Stomach (tissue), 9 donors: Measurements from ENCODE around the gene KRT86. TPM values are rescaled to one million over a fixed set of nuclear protein-coding genes. Genes with fewer than 3 reads are reported as not detected.

Experiments
- DNase-seq, 2 donors: peaks; one replicate each; pipeline versions ENCODE4 v3.0.0 to v3.0.0-alpha.2; 2013 to 2019
- H3K27ac ChIP-seq, 5 donors: fragments of 200-600 bp in 4 of 5; sonication (generic) in 4 of 5; one replicate each; pipeline ENCODE4 v1.5.1; 2013 to 2019; ENCODE audit warnings: mild to moderate bottlenecking in 1 of 5, moderate library complexity in 1 of 5
- H3K27me3 ChIP-seq, 3 donors: fragments of 200-600 bp; sonication (generic); one replicate each; pipeline ENCODE4 v1.5.1; 2017 to 2019; ENCODE audit warnings: mixed run types in 1 of 3
- H3K36me3 ChIP-seq, 4 donors: fragments of 200-600 bp; sonication (generic); 1 replicate in 3 of 4; 2 replicates in 1 of 4; pipeline ENCODE4 v1.5.1; 2016 to 2019
- H3K4me1 ChIP-seq, 4 donors: fragments of 200-600 bp; sonication (generic); one replicate each; pipeline ENCODE4 v1.5.1; 2016 to 2019
- H3K4me3 ChIP-seq, 4 donors: fragments of 200-600 bp; sonication (generic) in 3 of 4; one replicate each; pipeline ENCODE4 v1.5.1; 2016 to 2019; ENCODE audit warnings: mild to moderate bottlenecking in 1 of 4
- H3K9me3 ChIP-seq, 4 donors: fragments of 200-600 bp; sonication (generic); one replicate each; pipeline ENCODE4 v1.5.1; 2016 to 2019
- CTCF ChIP-seq, 7 experiments: fragments of 450-650 bp in 4 of 7; fragments of 200-600 bp in 3 of 7; sonication (generic) in 3 of 7; IDR thresholded peaks; one replicate each; pipeline ENCODE4 v1.5.1; 2016 to 2019; ENCODE audit warnings: antibody characterized with exemption in 7 of 7, control low read depth in 2 of 7, mild to moderate bottlenecking in 1 of 7
- EP300 ChIP-seq: sonication (generic); formaldehyde crosslinking; IDR thresholded peaks from one replicate; pipeline ENCODE4 v1.6.1; 2017; ENCODE audit warnings: antibody characterized with exemption
- POLR2A ChIP-seq, 4 donors: fragments of 450-650 bp; IDR thresholded peaks; one replicate each; pipeline ENCODE4 v1.6.1; 2016; ENCODE audit warnings: antibody characterized with exemption in 4 of 4, control low read depth in 2 of 4, mild to moderate bottlenecking in 1 of 4, moderate library complexity in 1 of 4
- POLR2AphosphoS5 ChIP-seq, 3 donors: sonication (generic); formaldehyde crosslinking; IDR thresholded peaks; one replicate each; pipeline ENCODE4 v1.6.1; 2016; ENCODE audit warnings: antibody characterized with exemption in 3 of 3
- WGBS, 5 donors: extraction: QIAGEN DNeasy Blood & Tissue Kit in 3 of 5; methylation state at CpG; one replicate each; pipeline versions ENCODE4 v1.1.5 to v1.1.7; 2013 to 2018; 5-methylcytosine and 5-hydroxymethylcytosine counted together
- intact Hi-C: fragments of 100-400 bp; cut with DNase I; formaldehyde crosslinking; loops from one replicate; pipeline ENCODE4 v1.15.1; 2023; ENCODE audit warnings: low total_unique reads
- polyA plus RNA-seq, 3 donors: library from polyadenylated mRNA; stranded (reverse); fragments of 200-250 nt; gene quantifications; one replicate each; pipeline ENCODE4 v1.2.3, GENCODE V29; 2013
- total RNA-seq, 5 donors: library from RNA; depleted of rRNA; stranded (reverse); fragments of >200 nt; gene quantifications; one replicate each; pipeline versions ENCODE4 v1.1.0 to v1.2.3, GENCODE V29; 2014 to 2016
- donor health status: healthy with polysubstance abuse.
- donor health status: Bipolar disorder and iron deficiency.
- donor health status: healthy.

The KRT86 gene
- total and polyA plus RNA-seq, 8 donors, result not detected

- Histone ChIP-seq H3K4me1 (no peaks in the 10 kb centered on the region), H3K36me3 (no peaks in the 10 kb centered on the region), H3K4me3 (no peak overlapping the region), H3K27me3 (peaks cover 0 to 17% (median 0%) of the 10 kb centered on the region in 3 donors), H3K27ac (no peak overlapping the region), H3K9me3 (no peaks in the 10 kb centered on the region)
- no peak for TF ChIP-seq CTCF (IDR thresholded peaks at IDR 0.05)
- TF ChIP-seq POLR2A (IDR thresholded peaks at IDR 0.05), result no peak
- TF ChIP-seq EP300, result no peak
- no peak for TF ChIP-seq POLR2AphosphoS5 (IDR thresholded peaks at IDR 0.05)
- WGBS, 5 donors, result 77 to 84% (median 80%) methylated on average over 2 of the region's 2 CpGs
- intact Hi-C loops, result no loop called here
- DNase-seq, result no peak
Observed at GRCh38 chr12:52268212-52268611, 6.2 kb upstream of the KRT86 start.

GRCh38 chr12:52270541-52271070, 3.8 kb upstream of the KRT86 start:
- DNase-seq, result no peak
- no peaks in the 10 kb centered on the region for H3K9me3 ChIP-seq

GRCh38 chr12:52271158-52271557, 3.3 kb upstream of the KRT86 start:
- peaks cover 0 to 17% (median 0%) of the 10 kb centered on the region in 3 donors for H3K27me3 ChIP-seq
- no peak for DNase-seq
- H3K27ac ChIP-seq, result no peak overlapping the region
- TF ChIP-seq EP300 (no peak), CTCF (IDR thresholded peaks at IDR 0.05) (no peak), POLR2AphosphoS5 (IDR thresholded peaks at IDR 0.05) (no peak), POLR2A (IDR thresholded peaks at IDR 0.05) (no peak)
- no peaks in the 10 kb centered on the region for H3K4me1 ChIP-seq
- WGBS, 5 donors, result 59 to 83% (median 72%) methylated on average over 1 of the region's 1 CpG
- no peaks in the 10 kb centered on the region for H3K36me3 ChIP-seq
- intact Hi-C loops, result no loop called here
- no peak overlapping the region for H3K4me3 ChIP-seq
- H3K9me3 ChIP-seq, result no peaks in the 10 kb centered on the region

More at GRCh38 chr12:52270541-52271070, 3.8 kb upstream of the KRT86 start:
- no peak overlapping the region for H3K4me3 ChIP-seq
- no peaks in the 10 kb centered on the region for H3K4me1 ChIP-seq
- intact Hi-C loops, result no loop called here
- 75 to 86% (median 80%) methylated on average over 5 to 6 of the region's 6 CpGs for WGBS, 5 donors
- no peak overlapping the region for H3K27ac ChIP-seq
- TF ChIP-seq POLR2A (IDR thresholded peaks at IDR 0.05) (no peak), POLR2AphosphoS5 (IDR thresholded peaks at IDR 0.05) (no peak), CTCF (IDR thresholded peaks at IDR 0.05) (no peak), EP300 (no peak)
- H3K36me3 ChIP-seq, result no peaks in the 10 kb centered on the region
- peaks cover 0 to 12% (median 0%) of the 10 kb centered on the region in 3 donors for H3K27me3 ChIP-seq

- intact Hi-C loops, result no loop called here
- Histone ChIP-seq H3K4me1 (peaks cover 8 to 24% (median 18%) of the 10 kb centered on the region in 4 donors), H3K27me3 (peaks cover 0 to 37% (median 0%) of the 10 kb centered on the region in 3 donors), H3K4me3 (no peak overlapping the region), H3K27ac (no peak overlapping the region), H3K9me3 (no peaks in the 10 kb centered on the region), H3K36me3 (no peaks in the 10 kb centered on the region)
- no peak for DNase-seq
- TF ChIP-seq CTCF (IDR thresholded peaks at IDR 0.05), result no peak
- no peak for TF ChIP-seq EP300
- no peak for TF ChIP-seq POLR2AphosphoS5 (IDR thresholded peaks at IDR 0.05)
- TF ChIP-seq POLR2A (IDR thresholded peaks at IDR 0.05), result no peak
- WGBS, 5 donors, result 79 to 92% (median 81%) methylated on average over 3 of the region's 3 CpGs
Observed at GRCh38 chr12:52275686-52276085, 1.2 kb downstream of the KRT86 start.
